AG10803 (cell line): Measurements from ENCODE around the gene NBPF1.
A peak's percentile ranks its signal among the peaks of the same experiment; 100 is the strongest.
"Not testable (repeated sequence)": the region's sequence is repeated elsewhere in the genome, so short reads cannot be mapped to it uniquely, and the experiment has no call there.

Source experiments
- DNase-seq: peaks from one replicate; pipeline ENCODE4 v3.0.0; 2010; ENCODE audit warnings: low read depth
- H3K4me3 ChIP-seq: 2 replicates; pipeline ENCODE4 v1.5.1; 2011; ENCODE audit warnings: mild to moderate bottlenecking, low read length, control low read depth
- TF ChIP-seq, protein P1 (sequence below): conservative IDR thresholded peaks from 2 replicates; pipeline ENCODE4 v1.5.1; 2011; ENCODE audit warnings: mild to moderate bottlenecking, low read length, control low read depth, inconsistent platforms

The NBPF1 gene

DNA sequence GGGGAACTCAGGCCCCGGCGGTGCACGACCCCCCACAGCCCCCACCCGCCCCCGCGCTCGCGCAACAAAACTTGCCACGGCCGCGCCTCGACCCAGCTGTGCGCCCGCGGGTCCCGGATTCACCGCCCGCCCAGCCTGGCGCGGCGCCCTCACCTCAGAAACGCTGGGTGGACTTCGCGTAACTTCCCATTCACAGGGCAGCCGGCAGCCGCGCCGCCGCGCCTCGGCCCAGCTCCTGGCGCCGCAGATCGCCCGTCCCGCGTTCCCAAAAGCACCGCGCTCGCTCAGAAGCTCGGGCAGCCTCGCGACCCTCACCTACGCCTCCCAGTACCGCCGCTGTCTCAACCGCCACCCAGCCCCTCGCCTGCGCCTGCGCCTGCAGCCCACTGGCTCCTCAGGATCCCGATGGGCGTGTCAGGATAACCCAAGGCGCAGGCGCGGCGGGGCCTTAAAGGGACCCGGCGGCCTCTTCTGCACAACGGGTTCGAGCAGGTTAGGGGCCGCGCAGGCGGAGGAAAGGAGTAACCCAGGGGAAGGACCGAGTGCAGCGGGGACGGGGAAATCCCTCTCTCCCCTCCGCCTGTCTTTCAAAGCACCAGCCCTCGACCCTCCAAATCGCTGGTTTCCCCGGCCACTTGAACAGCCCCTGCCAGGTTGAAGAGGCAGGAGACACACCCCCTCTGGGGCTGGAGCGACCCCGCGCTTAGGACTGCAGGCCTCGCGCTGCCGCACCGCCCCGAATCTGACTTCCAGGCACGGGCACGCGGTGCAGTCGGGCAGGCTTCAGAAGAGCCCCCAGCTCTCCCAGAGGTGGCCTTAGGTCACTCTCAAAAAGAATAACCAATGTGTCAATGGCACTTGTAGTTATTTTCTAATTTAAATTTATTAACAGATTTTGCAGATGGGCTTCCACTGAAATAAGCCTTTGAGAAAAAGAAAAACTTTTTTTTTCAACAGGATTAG lies at the start of gene NBPF1:
Gene NBPF1 (minus strand): TSS at position 380 of the 963 bp plus-strand sequence.
- peak within 1 kb of the TSS; percentile 74 for H3K4me3 ChIP-seq
- peak; percentile 93 for DNase-seq

GRCh38 chr1:16658234-16658633 lies 44.9 kb upstream of the NBPF1 start:
- not testable (repeated sequence) for DNase-seq, H3K4me3 ChIP-seq

More for the DNA sequence above, at the start of gene NBPF1:
- TF ChIP-seq, protein P1, sequence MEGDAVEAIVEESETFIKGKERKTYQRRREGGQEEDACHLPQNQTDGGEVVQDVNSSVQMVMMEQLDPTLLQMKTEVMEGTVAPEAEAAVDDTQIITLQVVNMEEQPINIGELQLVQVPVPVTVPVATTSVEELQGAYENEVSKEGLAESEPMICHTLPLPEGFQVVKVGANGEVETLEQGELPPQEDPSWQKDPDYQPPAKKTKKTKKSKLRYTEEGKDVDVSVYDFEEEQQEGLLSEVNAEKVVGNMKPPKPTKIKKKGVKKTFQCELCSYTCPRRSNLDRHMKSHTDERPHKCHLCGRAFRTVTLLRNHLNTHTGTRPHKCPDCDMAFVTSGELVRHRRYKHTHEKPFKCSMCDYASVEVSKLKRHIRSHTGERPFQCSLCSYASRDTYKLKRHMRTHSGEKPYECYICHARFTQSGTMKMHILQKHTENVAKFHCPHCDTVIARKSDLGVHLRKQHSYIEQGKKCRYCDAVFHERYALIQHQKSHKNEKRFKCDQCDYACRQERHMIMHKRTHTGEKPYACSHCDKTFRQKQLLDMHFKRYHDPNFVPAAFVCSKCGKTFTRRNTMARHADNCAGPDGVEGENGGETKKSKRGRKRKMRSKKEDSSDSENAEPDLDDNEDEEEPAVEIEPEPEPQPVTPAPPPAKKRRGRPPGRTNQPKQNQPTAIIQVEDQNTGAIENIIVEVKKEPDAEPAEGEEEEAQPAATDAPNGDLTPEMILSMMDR = no peak

- not testable (repeated sequence) for H3K4me3 ChIP-seq, DNase-seq
These were observed 43.8 kb upstream of the NBPF1 start for GRCh38 chr1:16656981-16657683.

GRCh38 chr1:16656574-16656973 lies 43.2 kb upstream of the NBPF1 start:
- DNase-seq, H3K4me3 ChIP-seq: not testable (repeated sequence)

DNA sequence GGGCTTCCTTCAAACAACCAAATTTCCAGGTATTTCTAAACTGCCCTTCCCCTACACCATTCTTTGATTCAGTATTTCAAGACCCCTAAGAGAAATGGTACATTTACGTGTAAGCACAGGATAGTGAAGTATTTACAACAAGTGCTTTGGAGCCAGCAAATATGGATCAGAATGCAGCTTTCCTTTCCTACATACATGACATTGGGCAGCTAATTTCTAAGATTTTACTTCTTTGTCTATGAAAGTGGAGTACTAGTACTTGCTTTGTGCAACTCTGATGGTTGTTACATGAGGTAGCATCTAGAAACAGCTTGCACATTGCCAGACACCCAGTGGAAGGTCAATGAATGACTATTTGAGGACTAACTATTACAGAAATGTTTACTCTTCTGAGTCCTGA lies 38.2 kb upstream of the NBPF1 start:
- H3K4me3 ChIP-seq, DNase-seq: not testable (repeated sequence)

DNA sequence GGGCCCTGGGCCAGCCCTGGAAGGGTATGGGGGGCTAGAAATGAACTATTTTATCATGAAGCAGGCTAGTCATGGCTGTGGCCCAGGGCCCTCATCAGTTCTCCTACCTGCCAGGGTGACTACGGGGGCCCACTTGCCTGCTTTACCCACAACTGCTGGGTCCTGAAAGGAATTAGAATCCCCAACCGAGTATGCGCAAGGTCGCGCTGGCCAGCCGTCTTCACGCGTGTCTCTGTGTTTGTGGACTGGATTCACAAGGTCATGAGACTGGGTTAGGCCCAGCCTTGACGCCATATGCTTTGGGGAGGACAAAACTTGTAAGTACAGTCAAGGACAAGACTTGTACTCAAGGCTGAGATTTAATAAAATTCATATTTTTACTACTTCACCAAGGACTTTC lies 36.6 kb upstream of the NBPF1 start:
- not testable (repeated sequence) for H3K4me3 ChIP-seq, DNase-seq

DNA sequence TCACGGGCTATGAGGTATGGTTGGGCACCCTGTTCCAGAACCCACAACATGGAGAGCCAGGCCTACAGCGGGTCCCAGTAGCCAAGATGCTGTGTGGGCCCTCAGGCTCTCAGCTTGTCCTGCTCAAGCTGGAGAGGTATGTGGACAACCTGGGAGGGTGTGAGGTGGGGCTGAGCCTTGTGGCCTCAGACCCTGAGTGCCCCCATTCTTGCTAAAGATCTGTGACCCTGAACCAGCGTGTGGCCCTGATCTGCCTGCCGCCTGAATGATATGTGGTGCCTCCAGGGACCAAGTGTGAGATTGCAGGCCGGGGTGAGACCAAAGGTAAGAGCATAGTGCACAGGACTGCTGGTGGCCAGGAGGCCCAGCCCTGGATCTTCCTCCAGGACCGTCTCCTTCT lies 36.0 kb upstream of the NBPF1 start:
- DNase-seq, H3K4me3 ChIP-seq: not testable (repeated sequence)

DNA sequence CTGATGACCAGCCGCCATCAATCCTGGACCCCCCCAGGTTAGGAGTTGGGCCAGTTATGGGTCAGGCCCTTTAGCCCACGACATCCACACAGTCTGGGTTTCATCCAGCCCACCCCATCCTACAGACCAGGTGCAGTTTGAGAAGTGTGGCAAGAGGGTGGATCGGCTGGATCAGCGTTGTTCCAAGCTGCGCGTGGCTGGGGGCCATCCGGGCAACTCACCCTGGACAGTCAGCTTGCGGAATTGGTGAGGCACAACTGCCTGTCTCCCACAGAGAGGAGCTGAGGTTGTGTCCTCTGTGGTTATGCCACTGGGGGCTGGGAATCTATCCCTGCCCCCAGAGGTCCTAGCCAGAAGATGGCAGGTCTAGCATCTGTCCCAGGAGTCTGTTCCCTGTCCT lies 35.4 kb upstream of the NBPF1 start:
- H3K4me3 ChIP-seq, DNase-seq: not testable (repeated sequence)

DNA sequence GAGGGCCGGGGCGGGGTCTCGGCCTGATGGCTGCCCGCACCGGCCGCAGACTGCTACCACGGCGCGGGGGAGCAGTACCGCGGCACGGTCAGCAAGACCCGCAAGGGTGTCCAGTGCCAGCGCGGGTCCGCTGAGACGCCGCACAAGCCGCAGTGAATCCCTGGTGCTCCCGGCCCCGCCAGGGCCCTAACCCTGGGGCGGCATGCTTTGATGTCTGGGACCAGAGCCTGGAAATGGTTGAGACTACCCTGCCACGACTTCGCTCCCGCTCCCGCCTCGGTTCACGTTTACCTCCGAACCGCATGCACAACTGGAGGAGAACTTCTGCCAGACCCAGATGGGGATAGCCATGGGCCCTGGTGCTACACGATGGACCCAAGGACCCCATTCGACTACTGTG lies 34.9 kb upstream of the NBPF1 start:
- not testable (repeated sequence) for H3K4me3 ChIP-seq, DNase-seq

- H3K4me3 ChIP-seq, DNase-seq: not testable (repeated sequence)
These were observed 34.1 kb upstream of the NBPF1 start for GRCh38 chr1:16647179-16648176.

GRCh38 chr1:16646716-16647115 lies 33.4 kb upstream of the NBPF1 start:
- not testable (repeated sequence) for DNase-seq, H3K4me3 ChIP-seq

DNA sequence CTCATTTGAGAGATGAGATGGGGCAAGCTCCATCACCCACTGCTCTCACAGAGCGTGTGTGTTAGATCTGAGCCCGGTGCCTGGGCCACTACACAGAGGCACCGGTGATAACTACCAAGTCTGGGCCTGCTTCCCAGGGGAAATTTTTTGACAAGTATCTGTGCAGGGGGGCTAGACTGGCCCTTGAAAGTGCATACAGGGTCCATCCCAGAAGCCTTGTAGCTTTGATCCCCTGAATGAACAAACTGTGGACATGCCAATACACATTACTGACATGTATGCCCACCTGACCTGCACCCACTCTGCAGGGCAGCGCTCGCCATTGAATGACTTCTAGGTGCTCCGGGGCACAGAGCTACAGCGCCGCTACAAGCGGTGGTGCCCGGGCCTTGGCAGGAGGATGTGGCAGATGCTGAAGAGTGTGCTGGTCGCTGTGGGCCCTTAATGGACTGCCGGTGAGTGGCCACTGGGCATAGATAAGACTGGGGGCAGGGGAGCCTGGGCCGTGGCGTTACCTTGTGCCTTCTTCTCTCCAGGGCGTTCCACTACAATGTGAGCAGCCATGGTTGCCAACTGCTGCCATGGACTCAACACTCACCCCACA lies 32.8 kb upstream of the NBPF1 start:
- not testable (repeated sequence) for H3K4me3 ChIP-seq, DNase-seq

DNA sequence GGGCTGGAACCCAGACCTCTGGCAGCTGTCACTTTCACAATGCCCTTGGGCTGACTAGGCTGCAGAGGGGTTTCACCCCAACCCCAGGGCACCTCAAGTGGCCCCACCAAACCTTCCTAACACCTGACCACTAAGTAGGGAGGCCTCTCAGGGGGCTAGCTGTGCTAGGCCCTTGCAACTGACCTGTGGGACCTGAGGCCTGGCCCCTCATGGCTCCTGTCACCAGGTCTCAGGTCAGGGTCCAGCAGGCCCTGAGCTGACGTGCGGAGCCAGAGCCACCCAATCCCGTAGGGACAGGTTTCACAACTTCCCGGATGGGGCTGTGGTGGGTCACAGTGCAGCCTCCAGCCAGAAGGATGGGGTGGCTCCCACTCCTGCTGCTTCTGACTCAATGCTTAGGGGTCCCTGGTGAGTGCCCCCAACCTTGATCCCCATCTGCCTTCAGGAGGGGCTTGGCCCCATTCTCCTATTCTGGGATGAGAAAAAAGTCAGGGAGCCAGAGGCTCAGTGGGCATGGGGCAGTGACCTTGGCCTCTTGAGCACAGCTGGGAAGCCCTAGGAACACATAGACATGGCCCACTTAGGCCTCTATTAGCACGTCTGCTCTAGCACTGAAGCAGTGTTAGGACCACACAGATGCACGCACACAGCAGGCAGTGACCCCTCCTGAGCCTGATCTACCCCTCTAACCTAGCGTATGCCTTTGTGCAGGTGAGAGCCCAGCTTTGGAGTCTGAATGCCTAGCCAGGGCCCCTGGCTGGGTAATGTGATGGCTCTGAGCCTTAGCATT lies 32.1 kb upstream of the NBPF1 start:
- peak overlapping the region; percentile 98 for H3K4me3 ChIP-seq
- not testable (repeated sequence) for DNase-seq
